Mammary epithelial cell (primary cell): ENCODE results near the gene HMGN1.

ENCODE experiments used
- CTCF ChIP-seq, 2 donors: IDR thresholded peaks in 1 of 2; conservative IDR thresholded peaks in 1 of 2; 2 replicates each; pipeline ENCODE4 v1.5.1; 2011 to 2012; ENCODE audit warnings: inconsistent platforms in 2 of 2, low read length in 2 of 2, mild to moderate bottlenecking in 2 of 2, control low read depth in 1 of 2, low read depth in 1 of 2; ENCODE audit not compliant: insufficient read depth in 1 of 2; ENCODE audit errors: extremely low read depth in 1 of 2
- EZH2 ChIP-seq: IDR thresholded peaks from 2 replicates; pipeline ENCODE4 v1.6.1; 2012; ENCODE audit warnings: low read length, inconsistent platforms, borderline replicate concordance

- TF ChIP-seq EZH2 (no peak), CTCF (conservative IDR thresholded peaks at IDR 0.05 in 1 of 2, IDR thresholded peaks at IDR 0.05 in 1 of 2; ENCODE audit: extremely low read depth in 1 of 2, insufficient read depth in 1 of 2, low read depth in 1 of 2, low read length in 2 of 2) (no peak)
These were observed 1.5 kb upstream of the HMGN1 start for GRCh38 chr21:39350094-39351005.
